Astrocyte (in vitro differentiated cells and primary cell): Measurements from ENCODE around the gene EIF4E. TPM values are rescaled to one million over a fixed set of nuclear protein-coding genes. Genes with fewer than 3 reads are reported as not detected.
"Not testable (repeated sequence)": the region's sequence is repeated elsewhere in the genome, so short reads cannot be mapped to it uniquely, and the experiment has no call there.

ENCODE experiments used
- DNase-seq: peaks from one replicate; pipeline ENCODE4 v3.0.0-alpha.2; 2010; ENCODE audit warnings: low read depth
- FAIRE-seq: peaks from 2 replicates; lab custom pipeline; 2011; peaks lifted over from hg19 to GRCh38; lab: Jason Lieb, UNC
- H2AFZ ChIP-seq: 2 replicates; pipeline ENCODE4 v1.6.0; 2012; ENCODE audit warnings: low read depth, low read length, inconsistent platforms
- H3K27ac ChIP-seq: 2 replicates; pipeline ENCODE4 v1.5.1; 2011; ENCODE audit warnings: low read depth, low read length, inconsistent platforms
- H3K27me3 ChIP-seq: 2 replicates; pipeline ENCODE4 v1.6.0; 2011; ENCODE audit warnings: low read length, inconsistent platforms; ENCODE audit not compliant: insufficient read depth
- H3K36me3 ChIP-seq: 2 replicates; pipeline ENCODE4 v1.5.1; 2011; ENCODE audit warnings: low read length, inconsistent platforms; ENCODE audit not compliant: insufficient read depth
- H3K4me1 ChIP-seq: 2 replicates; pipeline ENCODE4 v1.5.1; 2011; ENCODE audit warnings: low read length, inconsistent platforms; ENCODE audit not compliant: insufficient read depth
- H3K4me2 ChIP-seq: 2 replicates; pipeline ENCODE4 v1.6.0; 2012; ENCODE audit warnings: low read length, inconsistent platforms
- H3K4me3 ChIP-seq: 2 replicates; pipeline ENCODE4 v1.5.1; 2011; ENCODE audit warnings: low read depth, mild to moderate bottlenecking, low read length, inconsistent platforms; ENCODE audit not compliant: insufficient read depth
- H3K79me2 ChIP-seq: 2 replicates; pipeline ENCODE4 v1.6.0; 2012; ENCODE audit warnings: mild to moderate bottlenecking, low read length, inconsistent platforms; ENCODE audit not compliant: insufficient read depth
- H3K9ac ChIP-seq: 2 replicates; pipeline ENCODE4 v1.6.0; 2012; ENCODE audit warnings: mild to moderate bottlenecking, low read length, inconsistent platforms
- H3K9me3 ChIP-seq: 2 replicates; pipeline ENCODE4 v1.5.1; 2012; ENCODE audit warnings: low read depth, mild to moderate bottlenecking, low read length, inconsistent platforms; ENCODE audit not compliant: insufficient read depth
- H4K20me1 ChIP-seq: 2 replicates; pipeline ENCODE4 v1.6.0; 2012; ENCODE audit warnings: low read length, inconsistent platforms; ENCODE audit not compliant: insufficient read depth
- H3K27ac Mint-ChIP-seq: one replicate; pipeline ENCODE4 v1.8.0; 2021; ENCODE audit warnings: mild to moderate bottlenecking, mixed read lengths; ENCODE audit not compliant: unreplicated experiment
- H3K27me3 Mint-ChIP-seq: one replicate; pipeline ENCODE4 v1.8.0; 2021; ENCODE audit warnings: low read depth, mixed read lengths; ENCODE audit not compliant: unreplicated experiment
- H3K36me3 Mint-ChIP-seq: one replicate; pipeline ENCODE4 v1.8.0; 2021; ENCODE audit warnings: low read depth, mixed read lengths; ENCODE audit not compliant: unreplicated experiment
- H3K4me1 Mint-ChIP-seq: one replicate; pipeline ENCODE4 v1.8.0; 2021; ENCODE audit warnings: low read depth, mixed read lengths; ENCODE audit not compliant: unreplicated experiment
- H3K4me3 Mint-ChIP-seq: one replicate; pipeline ENCODE4 v1.8.0; 2021; ENCODE audit warnings: mild to moderate bottlenecking, moderate library complexity, mixed read lengths; ENCODE audit not compliant: unreplicated experiment
- H3K9me3 Mint-ChIP-seq: one replicate; pipeline ENCODE4 v1.8.0; 2021; ENCODE audit warnings: mild to moderate bottlenecking, mixed read lengths; ENCODE audit not compliant: unreplicated experiment
- EZH2 ChIP-seq: IDR thresholded peaks from 2 replicates; pipeline ENCODE4 v1.6.1; 2012; ENCODE audit warnings: mild to moderate bottlenecking, low read length, inconsistent platforms; ENCODE audit not compliant: insufficient read depth
- total RNA-seq: library from RNA; stranded (reverse); gene quantifications from 2 replicates; pipeline ENCODE4 v1.2.1, GENCODE V29; 2021
- TF ChIP-seq, protein P1 (sequence below): IDR thresholded peaks from 2 replicates; pipeline ENCODE4 v1.5.1; 2011; ENCODE audit warnings: low read depth, mild to moderate bottlenecking, inconsistent platforms, low read length, moderate library complexity; ENCODE audit not compliant: insufficient read depth

EIF4E gene
- total RNA-seq, 1 donor from 2014 or later: 110 TPM

DNA sequence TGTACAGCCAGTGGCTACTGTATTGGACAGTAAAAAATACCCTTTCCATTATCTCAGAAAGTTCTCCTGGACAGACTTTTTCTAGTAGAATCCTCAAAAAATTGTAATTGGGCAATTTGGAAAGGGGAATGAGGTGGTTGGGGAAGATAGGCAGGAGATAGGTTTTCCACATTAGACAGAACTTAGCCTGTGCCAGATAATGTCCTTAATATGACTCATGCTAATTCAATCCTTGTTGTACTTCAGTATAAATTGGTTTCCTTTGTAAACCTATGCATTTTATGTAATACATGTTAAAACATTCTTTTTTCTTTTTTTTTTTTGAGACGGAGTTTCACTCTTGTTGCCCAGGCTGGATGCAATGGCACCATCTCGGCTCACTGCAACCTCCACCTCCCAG, 8.9 kb downstream of the EIF4E start:
- no peak for TF ChIP-seq EZH2
- TF ChIP-seq, protein P1, sequence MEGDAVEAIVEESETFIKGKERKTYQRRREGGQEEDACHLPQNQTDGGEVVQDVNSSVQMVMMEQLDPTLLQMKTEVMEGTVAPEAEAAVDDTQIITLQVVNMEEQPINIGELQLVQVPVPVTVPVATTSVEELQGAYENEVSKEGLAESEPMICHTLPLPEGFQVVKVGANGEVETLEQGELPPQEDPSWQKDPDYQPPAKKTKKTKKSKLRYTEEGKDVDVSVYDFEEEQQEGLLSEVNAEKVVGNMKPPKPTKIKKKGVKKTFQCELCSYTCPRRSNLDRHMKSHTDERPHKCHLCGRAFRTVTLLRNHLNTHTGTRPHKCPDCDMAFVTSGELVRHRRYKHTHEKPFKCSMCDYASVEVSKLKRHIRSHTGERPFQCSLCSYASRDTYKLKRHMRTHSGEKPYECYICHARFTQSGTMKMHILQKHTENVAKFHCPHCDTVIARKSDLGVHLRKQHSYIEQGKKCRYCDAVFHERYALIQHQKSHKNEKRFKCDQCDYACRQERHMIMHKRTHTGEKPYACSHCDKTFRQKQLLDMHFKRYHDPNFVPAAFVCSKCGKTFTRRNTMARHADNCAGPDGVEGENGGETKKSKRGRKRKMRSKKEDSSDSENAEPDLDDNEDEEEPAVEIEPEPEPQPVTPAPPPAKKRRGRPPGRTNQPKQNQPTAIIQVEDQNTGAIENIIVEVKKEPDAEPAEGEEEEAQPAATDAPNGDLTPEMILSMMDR: no peak
- peak overlapping the region; percentile 24 for H3K4me2 ChIP-seq
- no peaks in the 10 kb centered on the region for H3K9me3 Mint-ChIP-seq
- H3K27me3 ChIP-seq: no peaks in the 10 kb centered on the region
- H3K27ac Mint-ChIP-seq: no peak overlapping the region
- no peak overlapping the region for H3K27ac ChIP-seq
- DNase-seq: peak; percentile 73
- H3K9me3 ChIP-seq: no peaks in the 10 kb centered on the region
- H3K4me1 Mint-ChIP-seq: peaks cover 4% of the 10 kb centered on the region
- H3K36me3 Mint-ChIP-seq: peaks cover 5% of the 10 kb centered on the region
- H3K27me3 Mint-ChIP-seq: no peaks in the 10 kb centered on the region
- H3K36me3 ChIP-seq: peaks cover 6% of the 10 kb centered on the region
- no peak overlapping the region for H2AFZ ChIP-seq
- H3K4me3 Mint-ChIP-seq: no peak overlapping the region
- H3K9ac ChIP-seq: no peak overlapping the region
- peaks cover 73% of the 10 kb centered on the region for H4K20me1 ChIP-seq
- peaks cover 100% of the 10 kb centered on the region for H3K79me2 ChIP-seq
- peaks cover 5% of the 10 kb centered on the region for H3K4me1 ChIP-seq
- no peak overlapping the region for H3K4me3 ChIP-seq
- peak; percentile 72 for FAIRE-seq

DNA sequence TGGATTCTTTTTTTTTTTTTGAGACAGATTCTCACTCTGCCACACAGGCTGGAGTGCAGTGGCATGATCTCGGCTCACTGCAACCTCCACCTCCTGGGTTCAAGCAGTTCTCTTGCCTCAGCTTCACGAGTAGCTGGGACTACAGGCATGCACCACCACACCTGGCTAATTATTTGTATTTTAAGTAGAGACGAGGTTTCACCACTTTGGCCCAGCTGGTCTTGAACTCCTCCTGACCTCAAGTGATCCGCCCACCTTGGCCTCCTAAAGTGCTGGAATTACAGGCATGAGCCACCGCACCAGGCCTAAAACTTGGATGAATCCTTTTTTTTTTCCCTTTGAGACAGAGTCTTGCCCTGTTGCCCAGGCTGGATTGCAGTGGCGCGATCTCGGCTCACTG, 18.2 kb downstream of the EIF4E start:
- H3K9me3 ChIP-seq, FAIRE-seq, H3K36me3 ChIP-seq, H3K4me3 Mint-ChIP-seq, H3K36me3 Mint-ChIP-seq, H3K4me3 ChIP-seq, H3K27ac ChIP-seq, H3K27ac Mint-ChIP-seq, H3K9me3 Mint-ChIP-seq, H3K4me2 ChIP-seq, H3K9ac ChIP-seq, H2AFZ ChIP-seq, H3K27me3 Mint-ChIP-seq, H3K4me1 ChIP-seq, H3K27me3 ChIP-seq: not testable (repeated sequence)
- Histone ChIP-seq H3K79me2 (peaks cover 99% of the 10 kb centered on the region), H4K20me1 (peaks cover 79% of the 10 kb centered on the region)
- peaks cover 25% of the 10 kb centered on the region for H3K4me1 Mint-ChIP-seq
- DNase-seq: peak; percentile 24

DNA sequence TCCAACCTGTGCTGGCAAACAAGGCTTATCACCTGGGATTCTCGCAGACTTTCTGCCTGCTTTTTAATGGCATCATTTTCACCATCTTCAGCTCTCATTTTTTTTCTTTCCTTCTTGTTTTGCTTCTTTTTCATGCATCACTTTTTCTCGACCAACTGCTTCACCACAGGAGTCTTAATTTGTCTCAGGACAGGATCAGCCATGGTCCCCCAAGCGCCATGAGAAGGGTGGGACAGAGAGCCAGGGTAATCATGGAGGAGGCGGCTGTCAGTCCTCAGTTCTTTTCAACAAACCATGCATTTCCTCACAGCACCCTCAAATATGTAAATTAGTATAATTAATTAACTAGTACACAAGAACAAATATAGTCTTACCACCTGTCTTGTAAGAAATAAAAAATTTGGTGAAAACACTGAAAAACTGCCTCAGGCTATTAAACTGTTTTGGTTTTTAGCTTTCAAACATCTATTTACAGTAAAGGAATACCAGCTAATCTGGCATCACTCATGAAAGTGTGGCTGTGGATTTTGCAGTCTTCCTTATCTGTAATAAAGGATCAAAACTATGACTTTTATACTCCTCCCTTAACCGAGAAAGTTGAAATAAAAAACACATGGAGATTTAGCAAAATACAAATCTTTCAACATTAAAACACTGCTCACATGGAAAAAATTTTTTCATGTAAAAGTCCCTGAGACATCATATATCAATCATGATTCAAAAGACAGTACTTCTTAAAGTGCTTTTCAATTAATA, 19.1 kb downstream of the EIF4E start:
- no peak overlapping the region for H3K27ac Mint-ChIP-seq
- H3K4me1 Mint-ChIP-seq: peaks cover 33% of the 10 kb centered on the region
- no peaks in the 10 kb centered on the region for H3K9me3 ChIP-seq
- no peak overlapping the region for H3K4me3 ChIP-seq
- H4K20me1 ChIP-seq: peaks cover 82% of the 10 kb centered on the region
- H3K4me1 ChIP-seq: peaks cover 8% of the 10 kb centered on the region
- H3K27ac ChIP-seq: no peak overlapping the region
- H3K4me3 Mint-ChIP-seq: no peak overlapping the region
- H3K9ac ChIP-seq: no peak overlapping the region
- peaks cover 3% of the 10 kb centered on the region for H3K36me3 ChIP-seq
- peaks cover 99% of the 10 kb centered on the region for H3K79me2 ChIP-seq
- FAIRE-seq: peak; percentile 43
- no peaks in the 10 kb centered on the region for H3K27me3 ChIP-seq
- no peaks in the 10 kb centered on the region for H3K27me3 Mint-ChIP-seq
- no peak overlapping the region for H3K4me2 ChIP-seq
- H3K36me3 Mint-ChIP-seq: peaks cover 2% of the 10 kb centered on the region
- no peak for DNase-seq
- TF ChIP-seq, protein P1: no peak
- TF ChIP-seq EZH2: no peak
- H2AFZ ChIP-seq: no peak overlapping the region
- H3K9me3 Mint-ChIP-seq: no peaks in the 10 kb centered on the region
